Measurements from ENCODE around the gene HAVCR2.

HAVCR2 gene

GRCh38 chr5:157076558-157076957 is 32.3 kb downstream of the HAVCR2 start:
- no peak for TF ChIP-seq CTCF (IDR thresholded peaks at IDR 0.05; ENCODE audit: low read depth, low read length)
- H3K4me3 ChIP-seq (replicated peaks in 1 of 2; ENCODE audit: low read depth in 2 of 2, low read length in 2 of 2) = no peak overlapping the region
- DNase-seq (ENCODE audit: low read depth in 2 of 2) = peak; percentile 6 to 57

GRCh38 chr5:157072508-157072907 is 36.3 kb downstream of the HAVCR2 start:
- DNase-seq (ENCODE audit: low read depth in 2 of 2) = no peak
- H3K4me3 ChIP-seq (replicated peaks in 1 of 2; ENCODE audit: low read depth in 2 of 2, low read length in 2 of 2) = no peak overlapping the region
- TF ChIP-seq CTCF (IDR thresholded peaks at IDR 0.05; ENCODE audit: low read depth, low read length) = no peak

- DNase-seq (ENCODE audit: low read depth in 2 of 2) = no peak
- H3K4me3 ChIP-seq (replicated peaks in 1 of 2; ENCODE audit: low read depth in 2 of 2, low read length in 2 of 2) = no peak overlapping the region
- no peak for TF ChIP-seq CTCF (IDR thresholded peaks at IDR 0.05; ENCODE audit: low read depth, low read length)
Observed at GRCh38 chr5:157069949-157070348, 38.9 kb downstream of the HAVCR2 start.

- DNase-seq (ENCODE audit: low read depth in 2 of 2) = no peak
- TF ChIP-seq CTCF (IDR thresholded peaks at IDR 0.05; ENCODE audit: low read depth, low read length) = no peak
Observed at GRCh38 chr5:157068785-157069184, 40.1 kb downstream of the HAVCR2 start.

GRCh38 chr5:157068339-157068738 is 40.5 kb downstream of the HAVCR2 start:
- no peak overlapping the region for H3K4me3 ChIP-seq (replicated peaks in 1 of 2; ENCODE audit: low read depth in 2 of 2, low read length in 2 of 2)
- no peak for DNase-seq (ENCODE audit: low read depth in 2 of 2)
- TF ChIP-seq CTCF (IDR thresholded peaks at IDR 0.05; ENCODE audit: low read depth, low read length) = no peak

More at GRCh38 chr5:157068785-157069184, 40.1 kb downstream of the HAVCR2 start:
- H3K4me3 ChIP-seq (replicated peaks in 1 of 2; ENCODE audit: low read depth in 2 of 2, low read length in 2 of 2) = no peak overlapping the region

- TF ChIP-seq CTCF (IDR thresholded peaks at IDR 0.05; ENCODE audit: low read depth, low read length) = no peak
- DNase-seq (ENCODE audit: low read depth in 2 of 2) = no peak
- no peak overlapping the region for H3K4me3 ChIP-seq (replicated peaks in 1 of 2; ENCODE audit: low read depth in 2 of 2, low read length in 2 of 2)
Observed at GRCh38 chr5:157067005-157067404, 41.8 kb downstream of the HAVCR2 start.

GRCh38 chr5:157066080-157066479 is 42.8 kb downstream of the HAVCR2 start:
- TF ChIP-seq CTCF (IDR thresholded peaks at IDR 0.05; ENCODE audit: low read depth, low read length) = no peak
- no peak for DNase-seq (ENCODE audit: low read depth in 2 of 2)
- no peak overlapping the region for H3K4me3 ChIP-seq (replicated peaks in 1 of 2; ENCODE audit: low read depth in 2 of 2, low read length in 2 of 2)
